ENCODE data around the gene TGM2. TPM values are rescaled to one million over a fixed set of nuclear protein-coding genes. Genes with fewer than 3 reads are reported as not detected.

TGM2 gene
- total RNA-seq, 2 experiments from 2014 or later, result not detected

- Mint-ChIP-seq H3K4me1 (no peaks in the 10 kb centered on the region), H3K36me3 (no peaks in the 10 kb centered on the region)
Measured at GRCh38 chr20:38141204-38141888, 23.7 kb downstream of the TGM2 start.

GRCh38 chr20:38139977-38140753 is 24.9 kb downstream of the TGM2 start:
- H3K27ac Mint-ChIP-seq, result no peak overlapping the region
- no peaks in the 10 kb centered on the region for H3K4me1 Mint-ChIP-seq
- no peaks in the 10 kb centered on the region for H3K27me3 Mint-ChIP-seq
- H3K36me3 Mint-ChIP-seq, result no peaks in the 10 kb centered on the region
- no peaks in the 10 kb centered on the region for H3K9me3 Mint-ChIP-seq
- no peak for DNase-seq
- H3K4me3 Mint-ChIP-seq, result no peak overlapping the region

More at GRCh38 chr20:38141204-38141888, 23.7 kb downstream of the TGM2 start:
- no peak overlapping the region for H3K4me3 Mint-ChIP-seq
- DNase-seq, result no peak
- no peaks in the 10 kb centered on the region for H3K9me3 Mint-ChIP-seq
- H3K27ac Mint-ChIP-seq, result no peak overlapping the region
- no peaks in the 10 kb centered on the region for H3K27me3 Mint-ChIP-seq

GRCh38 chr20:38139156-38139912 is 25.7 kb downstream of the TGM2 start:
- no peak overlapping the region for H3K27ac Mint-ChIP-seq
- H3K4me3 Mint-ChIP-seq, result no peak overlapping the region
- H3K9me3 Mint-ChIP-seq, result no peaks in the 10 kb centered on the region
- no peak for DNase-seq
- no peaks in the 10 kb centered on the region for H3K36me3 Mint-ChIP-seq
- H3K4me1 Mint-ChIP-seq, result peaks cover 6% of the 10 kb centered on the region
- peaks cover 3% of the 10 kb centered on the region for H3K27me3 Mint-ChIP-seq

- peaks cover 8% of the 10 kb centered on the region for H3K4me1 Mint-ChIP-seq
- peaks cover 4% of the 10 kb centered on the region for H3K27me3 Mint-ChIP-seq
- no peak overlapping the region for H3K27ac Mint-ChIP-seq
- no peak for DNase-seq
- H3K36me3 Mint-ChIP-seq, result no peaks in the 10 kb centered on the region
- no peak overlapping the region for H3K4me3 Mint-ChIP-seq
- no peaks in the 10 kb centered on the region for H3K9me3 Mint-ChIP-seq
Measured at GRCh38 chr20:38138086-38138778, 26.8 kb downstream of the TGM2 start.

- H3K27me3 Mint-ChIP-seq, result peaks cover 4% of the 10 kb centered on the region
- no peak overlapping the region for H3K4me3 Mint-ChIP-seq
- H3K27ac Mint-ChIP-seq, result no peak overlapping the region
- peaks cover 8% of the 10 kb centered on the region for H3K4me1 Mint-ChIP-seq
- no peaks in the 10 kb centered on the region for H3K9me3 Mint-ChIP-seq
- DNase-seq, result no peak
- no peaks in the 10 kb centered on the region for H3K36me3 Mint-ChIP-seq
Measured at GRCh38 chr20:38137441-38138037, 27.5 kb downstream of the TGM2 start.

GRCh38 chr20:38136421-38137245 is 28.4 kb downstream of the TGM2 start:
- Mint-ChIP-seq H3K27ac (no peak overlapping the region), H3K4me1 (peaks cover 8% of the 10 kb centered on the region), H3K27me3 (peaks cover 4% of the 10 kb centered on the region), H3K36me3 (no peaks in the 10 kb centered on the region), H3K9me3 (no peaks in the 10 kb centered on the region), H3K4me3 (no peak overlapping the region)
- no peak for DNase-seq

GRCh38 chr20:38135651-38136420 is 29.2 kb downstream of the TGM2 start:
- Mint-ChIP-seq H3K4me3 (no peak overlapping the region), H3K9me3 (no peaks in the 10 kb centered on the region), H3K36me3 (no peaks in the 10 kb centered on the region), H3K4me1 (peaks cover 8% of the 10 kb centered on the region), H3K27ac (no peak overlapping the region), H3K27me3 (peaks cover 4% of the 10 kb centered on the region)
- DNase-seq, result no peak

- Mint-ChIP-seq H3K4me3 (no peak overlapping the region), H3K27ac (no peak overlapping the region), H3K9me3 (no peaks in the 10 kb centered on the region), H3K27me3 (peaks cover 4% of the 10 kb centered on the region), H3K4me1 (peaks cover 8% of the 10 kb centered on the region), H3K36me3 (no peaks in the 10 kb centered on the region)
- DNase-seq, result no peak
Measured at GRCh38 chr20:38135271-38135650, 29.8 kb downstream of the TGM2 start.

GRCh38 chr20:38134427-38135270 is 30.4 kb downstream of the TGM2 start:
- H3K27me3 Mint-ChIP-seq, result peaks cover 4% of the 10 kb centered on the region
- no peaks in the 10 kb centered on the region for H3K9me3 Mint-ChIP-seq
- H3K4me3 Mint-ChIP-seq, result no peak overlapping the region
- H3K36me3 Mint-ChIP-seq, result no peaks in the 10 kb centered on the region
- DNase-seq, result no peak
- peaks cover 8% of the 10 kb centered on the region for H3K4me1 Mint-ChIP-seq
- H3K27ac Mint-ChIP-seq, result no peak overlapping the region

- Mint-ChIP-seq H3K27ac (no peak overlapping the region), H3K4me3 (no peak overlapping the region), H3K4me1 (peaks cover 8% of the 10 kb centered on the region), H3K9me3 (no peaks in the 10 kb centered on the region), H3K27me3 (peaks cover 4% of the 10 kb centered on the region), H3K36me3 (no peaks in the 10 kb centered on the region)
- DNase-seq, result no peak
Measured at GRCh38 chr20:38133680-38134426, 31.2 kb downstream of the TGM2 start.

GRCh38 chr20:38132910-38133501 is 32.1 kb downstream of the TGM2 start:
- H3K36me3 Mint-ChIP-seq, result no peaks in the 10 kb centered on the region
- peaks cover 4% of the 10 kb centered on the region for H3K27me3 Mint-ChIP-seq
- H3K9me3 Mint-ChIP-seq, result no peaks in the 10 kb centered on the region
- no peak overlapping the region for H3K4me3 Mint-ChIP-seq
- H3K27ac Mint-ChIP-seq, result no peak overlapping the region
- no peak for DNase-seq
- H3K4me1 Mint-ChIP-seq, result peaks cover 8% of the 10 kb centered on the region

All from activated naive CD8-positive, alpha-beta T cell treated with anti-CD3 and anti-CD28 coated beads for 36 hours (primary cell).